Transverse colon (tissue), 4 donors: Measurements from ENCODE around the gene GRM1. TPM values are rescaled to one million over a fixed set of nuclear protein-coding genes. Genes with fewer than 3 reads are reported as not detected.

Source experiments
- DNase-seq: peaks from one replicate; pipeline ENCODE4 v3.0.0-alpha.2; 2019
- H3K27ac ChIP-seq, 4 donors: fragments of 200-600 bp; sonication (generic); 2 replicates each; pipeline ENCODE4 v1.5.1; 2016 to 2018; ENCODE audit warnings: inconsistent platforms in 4 of 4
- H3K27me3 ChIP-seq: fragments of 200-600 bp; sonication (generic); 2 replicates; pipeline ENCODE4 v1.5.1; 2017; ENCODE audit warnings: inconsistent platforms
- H3K36me3 ChIP-seq, 4 donors: fragments of 200-600 bp; sonication (generic); 2 replicates each; pipeline ENCODE4 v1.5.1; 2017 to 2019; ENCODE audit warnings: inconsistent platforms in 4 of 4
- H3K4me1 ChIP-seq, 4 donors: fragments of 200-600 bp; sonication (generic); 2 replicates each; pipeline ENCODE4 v1.5.1; 2017 to 2020; ENCODE audit warnings: inconsistent platforms in 4 of 4
- H3K4me3 ChIP-seq, 4 donors: fragments of 200-600 bp; sonication (generic); 1 replicate in 1 of 4; 2 replicates in 3 of 4; pipeline versions ENCODE4 v1.5.1 to v1.6.1; 2017 to 2019; ENCODE audit warnings: inconsistent platforms in 4 of 4
- H3K9me3 ChIP-seq, 2 donors: fragments of 200-600 bp; sonication (generic); 2 replicates each; pipeline ENCODE4 v1.5.1; 2017 to 2019; ENCODE audit warnings: inconsistent platforms in 2 of 2
- EP300 ChIP-seq: sonication (generic); formaldehyde crosslinking; IDR thresholded peaks from one replicate; pipeline ENCODE4 v1.6.1; 2017; ENCODE audit warnings: antibody characterized with exemption, low read depth
- POLR2A ChIP-seq: fragments of 450-650 bp; IDR thresholded peaks from one replicate; pipeline ENCODE4 v1.6.1; 2016; ENCODE audit warnings: antibody characterized with exemption, mild to moderate bottlenecking, moderate library complexity
- POLR2AphosphoS5 ChIP-seq, 3 donors: sonication (generic); formaldehyde crosslinking; IDR thresholded peaks; one replicate each; pipeline ENCODE4 v1.6.1; 2016; ENCODE audit warnings: antibody characterized with exemption in 3 of 3
- WGBS, 2 donors: methylation state at CpG; one replicate each; pipeline ENCODE4 v1.1.5; 2018; ENCODE audit warnings: low coverage in 1 of 2; 5-methylcytosine and 5-hydroxymethylcytosine counted together
- in situ Hi-C, 4 donors: fragments of 200-750 bp; cut with MboI; loops; one replicate each; pipeline versions ENCODE4 v1.15.0 to v1.15.1; 2017; ENCODE audit warnings: low sequenced_read_pairs in 3 of 4, low pct_ligation_motif_present in 1 of 4, low pct_unique_long_range_greater_than_20kb in 1 of 4
- intact Hi-C: fragments of 100-400 bp; cut with DNase I; formaldehyde crosslinking; loops from one replicate; pipeline ENCODE4 v1.15.1; 2023; ENCODE audit warnings: low total_unique reads
- total RNA-seq, 4 donors: library from RNA; depleted of rRNA; stranded (reverse); fragments of >200 nt; gene quantifications; one replicate each; pipeline ENCODE4 v1.1.0, GENCODE V29; 2016
- TF ChIP-seq, protein P1 (sequence below), 5 experiments: fragments of 200-600 bp in 3 of 5; fragments of 450-650 bp in 2 of 5; sonication (generic) in 3 of 5; IDR thresholded peaks; 1 replicate in 2 of 5; 2 replicates in 3 of 5; pipeline ENCODE4 v1.5.1; 2016 to 2017; ENCODE audit warnings: antibody characterized with exemption in 5 of 5, inconsistent platforms in 3 of 5, mild to moderate bottlenecking in 2 of 5, moderate library complexity in 1 of 5

Gene GRM1
- total RNA-seq, 4 donors from 2014 or later = 0.16 TPM; not detected in 3

- 82% methylated on average over 2 of the region's 2 CpGs; no CpG with 5 or more reads in 1 of the 2 donors for WGBS, 2 donors
- Histone ChIP-seq H3K36me3 (no peaks in the 10 kb centered on the region), H3K27me3 (no peaks in the 10 kb centered on the region), H3K9me3 (no peaks in the 10 kb centered on the region), H3K27ac (no peak overlapping the region), H3K4me1 (no peaks in the 10 kb centered on the region), H3K4me3 (no peak overlapping the region)
- in situ Hi-C loops (no loop called here), intact Hi-C loops (no loop called here)
- TF ChIP-seq, protein P1, sequence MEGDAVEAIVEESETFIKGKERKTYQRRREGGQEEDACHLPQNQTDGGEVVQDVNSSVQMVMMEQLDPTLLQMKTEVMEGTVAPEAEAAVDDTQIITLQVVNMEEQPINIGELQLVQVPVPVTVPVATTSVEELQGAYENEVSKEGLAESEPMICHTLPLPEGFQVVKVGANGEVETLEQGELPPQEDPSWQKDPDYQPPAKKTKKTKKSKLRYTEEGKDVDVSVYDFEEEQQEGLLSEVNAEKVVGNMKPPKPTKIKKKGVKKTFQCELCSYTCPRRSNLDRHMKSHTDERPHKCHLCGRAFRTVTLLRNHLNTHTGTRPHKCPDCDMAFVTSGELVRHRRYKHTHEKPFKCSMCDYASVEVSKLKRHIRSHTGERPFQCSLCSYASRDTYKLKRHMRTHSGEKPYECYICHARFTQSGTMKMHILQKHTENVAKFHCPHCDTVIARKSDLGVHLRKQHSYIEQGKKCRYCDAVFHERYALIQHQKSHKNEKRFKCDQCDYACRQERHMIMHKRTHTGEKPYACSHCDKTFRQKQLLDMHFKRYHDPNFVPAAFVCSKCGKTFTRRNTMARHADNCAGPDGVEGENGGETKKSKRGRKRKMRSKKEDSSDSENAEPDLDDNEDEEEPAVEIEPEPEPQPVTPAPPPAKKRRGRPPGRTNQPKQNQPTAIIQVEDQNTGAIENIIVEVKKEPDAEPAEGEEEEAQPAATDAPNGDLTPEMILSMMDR (IDR thresholded peaks at IDR 0.05) = no peak
- TF ChIP-seq POLR2AphosphoS5 (IDR thresholded peaks at IDR 0.05) (no peak), POLR2A (no peak), EP300 (no peak)
- no peak for DNase-seq
Measured at GRCh38 chr6:146282837-146283236, 254.0 kb downstream of the GRM1 start.

GRCh38 chr6:146284311-146284710 lies 255.4 kb downstream of the GRM1 start:
- Histone ChIP-seq H3K4me3 (no peak overlapping the region), H3K27ac (no peak overlapping the region), H3K4me1 (no peaks in the 10 kb centered on the region), H3K36me3 (no peaks in the 10 kb centered on the region), H3K27me3 (no peaks in the 10 kb centered on the region), H3K9me3 (no peaks in the 10 kb centered on the region)
- DNase-seq = no peak
- no peak for TF ChIP-seq POLR2A
- WGBS, 2 donors = 79 to 85% methylated on average over 2 of the region's 2 CpGs
- intact Hi-C loops (no loop called here), in situ Hi-C loops (no loop called here)

- Histone ChIP-seq H3K4me3 (no peak overlapping the region), H3K4me1 (no peaks in the 10 kb centered on the region), H3K27me3 (no peaks in the 10 kb centered on the region), H3K36me3 (no peaks in the 10 kb centered on the region), H3K27ac (no peak overlapping the region), H3K9me3 (no peaks in the 10 kb centered on the region)
- WGBS, 2 donors = 58 to 67% methylated on average over 2 to 3 of the region's 3 CpGs
- no peak for DNase-seq
- in situ Hi-C loops (no loop called here), intact Hi-C loops (no loop called here)
- TF ChIP-seq, protein P1 (IDR thresholded peaks at IDR 0.05) = no peak
- no peak for TF ChIP-seq POLR2A
- no peak for TF ChIP-seq POLR2AphosphoS5 (IDR thresholded peaks at IDR 0.05)
- no peak for TF ChIP-seq EP300
Measured at GRCh38 chr6:146286961-146287360, 258.1 kb downstream of the GRM1 start.

DNA sequence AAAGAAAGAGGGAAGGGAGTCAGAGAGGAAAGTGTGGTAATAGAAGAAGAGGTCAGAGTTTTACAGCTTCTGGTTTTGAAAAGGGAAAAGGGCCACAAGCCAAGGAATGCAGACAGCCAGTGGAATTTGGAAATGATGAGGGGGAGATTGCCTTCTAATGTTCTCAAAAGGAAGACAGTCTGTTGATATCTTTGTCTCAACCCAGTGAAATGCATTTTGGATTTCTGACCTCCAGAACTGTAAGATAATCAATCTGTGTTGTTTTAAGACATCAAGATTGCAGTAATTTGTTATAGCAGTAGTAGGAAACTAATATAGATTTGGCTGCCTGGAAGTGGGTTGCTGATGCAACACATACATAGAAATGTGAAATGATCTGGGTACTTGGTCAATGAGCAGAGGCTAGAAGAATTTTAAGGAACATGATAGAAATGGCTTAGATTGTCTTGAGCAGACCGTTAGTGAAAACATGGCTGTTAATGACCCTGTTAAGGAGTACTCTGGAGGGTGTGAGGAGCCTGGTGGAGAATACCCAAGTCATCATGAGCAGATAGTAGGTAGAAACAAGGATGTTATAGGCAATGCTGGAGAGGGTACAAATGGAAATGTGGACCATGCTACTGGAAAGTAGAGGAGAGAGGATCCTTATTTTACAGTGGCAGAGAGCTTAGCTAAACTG lies 259.0 kb downstream of the GRM1 start:
- TF ChIP-seq POLR2AphosphoS5 (IDR thresholded peaks at IDR 0.05) = no peak
- no peaks in the 10 kb centered on the region for H3K9me3 ChIP-seq
- no peak overlapping the region for H3K27ac ChIP-seq
- H3K4me3 ChIP-seq = no peak overlapping the region
- intact Hi-C loops (no loop called here), in situ Hi-C loops (no loop called here)
- no peak for DNase-seq
- no peaks in the 10 kb centered on the region for H3K27me3 ChIP-seq
- WGBS, 2 donors = 64 to 74% methylated on average over 1 of the region's 1 CpG
- no peaks in the 10 kb centered on the region for H3K36me3 ChIP-seq
- no peaks in the 10 kb centered on the region for H3K4me1 ChIP-seq

DNA sequence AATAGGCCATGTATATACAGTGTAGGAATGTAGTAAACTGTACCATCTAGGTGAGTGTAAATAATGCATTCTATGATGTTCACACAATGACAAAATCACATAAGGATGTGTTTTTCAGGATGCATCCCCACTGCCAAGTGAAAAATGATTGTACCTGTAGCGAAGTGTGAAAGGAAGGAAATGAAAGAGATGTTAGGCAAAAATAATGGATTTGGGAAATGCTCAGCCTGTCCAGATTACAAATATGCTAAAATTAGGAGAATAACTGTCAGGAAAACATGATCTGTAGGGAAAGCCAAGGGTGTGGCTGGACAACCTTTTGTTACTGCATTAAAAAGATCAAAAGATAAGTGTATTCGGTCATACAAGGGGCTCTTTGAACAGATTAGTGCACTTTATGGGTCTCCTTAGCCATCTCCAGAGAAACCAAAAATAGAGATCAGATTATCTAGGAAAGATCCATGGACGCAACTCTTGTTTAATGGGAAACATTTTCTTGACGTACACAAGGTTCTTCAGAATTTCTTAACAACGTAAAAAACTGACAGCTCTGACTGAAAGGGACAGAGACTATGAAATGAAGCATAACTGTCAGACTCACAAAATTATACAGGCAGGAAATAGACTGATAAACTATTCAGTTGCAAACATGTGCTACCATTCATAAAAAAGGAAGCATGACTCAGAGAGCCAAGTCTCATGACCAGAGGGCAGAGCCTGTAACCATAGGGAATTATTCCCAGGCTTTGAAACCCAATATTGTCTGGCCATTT lies 261.1 kb downstream of the GRM1 start:
- TF ChIP-seq POLR2AphosphoS5 (IDR thresholded peaks at IDR 0.05) (no peak), EP300 (no peak), POLR2A (no peak)
- TF ChIP-seq, protein P1 (IDR thresholded peaks at IDR 0.05) = no peak
- no peak for DNase-seq
- Histone ChIP-seq H3K9me3 (no peaks in the 10 kb centered on the region), H3K4me3 (no peak overlapping the region), H3K27ac (no peak overlapping the region), H3K36me3 (no peaks in the 10 kb centered on the region), H3K27me3 (no peaks in the 10 kb centered on the region), H3K4me1 (no peaks in the 10 kb centered on the region)
- intact Hi-C loops (no loop called here), in situ Hi-C loops (no loop called here)
- WGBS, 2 donors = 71% methylated on average over 5 of the region's 5 CpGs
